ENCODE measurements around the gene KL. TPM values are rescaled to one million over a fixed set of nuclear protein-coding genes. Genes with fewer than 3 reads are reported as not detected.

KL gene
- total RNA-seq, 1 experiment from 2014 or later: 0.28 TPM

DNA sequence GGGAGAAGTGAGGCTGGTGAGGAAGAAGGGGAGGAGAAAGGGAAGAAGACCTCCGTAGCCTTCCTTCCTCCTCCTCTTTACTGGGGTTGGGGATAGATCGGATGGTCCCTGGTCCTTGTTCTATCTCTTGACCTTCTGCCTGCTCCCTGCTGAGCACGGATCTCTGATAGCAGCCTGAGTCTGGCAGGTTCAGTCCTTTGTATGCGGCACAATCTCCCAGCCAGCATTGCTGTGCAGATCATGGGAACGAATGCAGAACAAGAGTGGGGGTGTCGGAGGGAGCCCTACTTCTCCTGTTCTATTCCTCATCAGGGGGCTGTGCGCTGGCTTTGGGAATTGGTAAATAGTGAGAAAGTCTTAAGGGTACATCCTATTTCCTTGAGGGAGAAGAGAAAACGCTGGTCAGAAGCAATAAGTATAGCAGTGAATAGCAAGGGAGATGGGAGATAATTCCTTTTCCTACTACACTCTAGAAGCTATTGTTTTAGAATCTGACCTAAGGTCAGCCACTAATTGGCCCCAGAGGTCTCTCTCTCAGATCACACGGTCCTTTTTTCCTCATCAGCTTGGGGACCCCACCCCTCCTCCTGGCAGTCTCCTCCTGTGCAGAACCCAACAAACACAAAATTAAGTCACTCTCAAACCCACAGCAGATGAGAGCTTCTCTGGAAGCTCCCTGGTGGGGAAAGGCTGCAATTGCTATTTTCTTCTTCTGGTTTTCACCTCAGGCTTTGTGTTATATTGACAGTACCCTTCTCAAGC lies 41.0 kb downstream of the KL start:
- Histone ChIP-seq H3K27ac (ENCODE audit: low read length) (no peak overlapping the region), H3K9me3 (ENCODE audit: control insufficient read depth, insufficient read depth, low read depth, low read length) (no peaks in the 10 kb centered on the region), H3K27me3 (ENCODE audit: control insufficient read depth, insufficient read depth, low read length) (no peaks in the 10 kb centered on the region), H3K36me3 (ENCODE audit: control insufficient read depth, insufficient read depth, low read length) (no peaks in the 10 kb centered on the region), H3K4me1 (ENCODE audit: control insufficient read depth, insufficient read depth, low read length) (no peaks in the 10 kb centered on the region), H3K4me3 (ENCODE audit: low read depth in 2 of 2, low read length in 2 of 2) (no peak overlapping the region)
- no TSS peak for BruUV-seq (replicated peaks)
- intact Hi-C loops (cut with micrococcal nuclease; ENCODE audit: unreplicated experiment): no loop called here
- no peak for DNase-seq (ENCODE audit: low read depth, low spot score)
- POLR2A ChIA-PET: no interaction called here
- CTCF ChIA-PET: no interaction called here
- in situ Hi-C loops (cut with HindIII; ENCODE audit: low pct_unique_long_range_greater_than_20kb, low sequenced_read_pairs): no loop called here
- no peak for TF ChIP-seq SIN3A (IDR thresholded peaks at IDR 0.05; ENCODE audit: borderline replicate concordance, insufficient read depth, low read depth, low read length)
- TF ChIP-seq, protein P1, sequence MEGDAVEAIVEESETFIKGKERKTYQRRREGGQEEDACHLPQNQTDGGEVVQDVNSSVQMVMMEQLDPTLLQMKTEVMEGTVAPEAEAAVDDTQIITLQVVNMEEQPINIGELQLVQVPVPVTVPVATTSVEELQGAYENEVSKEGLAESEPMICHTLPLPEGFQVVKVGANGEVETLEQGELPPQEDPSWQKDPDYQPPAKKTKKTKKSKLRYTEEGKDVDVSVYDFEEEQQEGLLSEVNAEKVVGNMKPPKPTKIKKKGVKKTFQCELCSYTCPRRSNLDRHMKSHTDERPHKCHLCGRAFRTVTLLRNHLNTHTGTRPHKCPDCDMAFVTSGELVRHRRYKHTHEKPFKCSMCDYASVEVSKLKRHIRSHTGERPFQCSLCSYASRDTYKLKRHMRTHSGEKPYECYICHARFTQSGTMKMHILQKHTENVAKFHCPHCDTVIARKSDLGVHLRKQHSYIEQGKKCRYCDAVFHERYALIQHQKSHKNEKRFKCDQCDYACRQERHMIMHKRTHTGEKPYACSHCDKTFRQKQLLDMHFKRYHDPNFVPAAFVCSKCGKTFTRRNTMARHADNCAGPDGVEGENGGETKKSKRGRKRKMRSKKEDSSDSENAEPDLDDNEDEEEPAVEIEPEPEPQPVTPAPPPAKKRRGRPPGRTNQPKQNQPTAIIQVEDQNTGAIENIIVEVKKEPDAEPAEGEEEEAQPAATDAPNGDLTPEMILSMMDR (IDR thresholded peaks at IDR 0.05): peak; percentile 54
- peak; percentile 71; the same call in 1 of the 2 replicates for ATAC-seq

DNA sequence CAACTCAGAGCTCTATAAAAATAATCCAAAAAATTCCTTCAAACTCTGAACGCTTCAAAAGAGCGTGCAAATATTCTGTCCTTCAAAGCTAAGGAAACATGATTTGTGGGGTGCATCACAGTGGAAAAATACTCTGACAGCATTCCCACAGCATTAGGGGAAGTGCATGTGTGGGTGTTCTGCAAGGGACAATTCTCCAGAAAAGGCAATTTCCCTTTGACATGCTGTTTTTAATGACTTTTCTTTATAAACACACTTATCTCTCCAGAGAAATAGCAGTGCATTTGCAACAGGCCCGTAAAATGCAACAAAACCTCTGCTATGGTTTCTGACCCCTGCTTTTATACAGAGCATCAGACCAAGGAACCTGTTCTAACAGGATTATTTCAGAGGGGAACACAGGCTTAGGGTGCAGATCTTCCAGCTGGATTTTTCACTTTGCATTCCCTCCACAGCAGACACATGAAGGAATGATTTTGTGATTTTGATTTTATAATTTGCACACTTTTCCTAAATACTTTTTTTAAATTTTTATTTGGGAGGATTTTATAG lies 42.6 kb downstream of the KL start:
- H3K27ac ChIP-seq (ENCODE audit: low read length): no peak overlapping the region
- TF ChIP-seq TCF7L2 (IDR thresholded peaks at IDR 0.05; ENCODE audit: low read depth, low read length) (no peak), SIN3A (IDR thresholded peaks at IDR 0.05; ENCODE audit: borderline replicate concordance, insufficient read depth, low read depth, low read length) (no peak), POLR2AphosphoS5 (IDR thresholded peaks at IDR 0.05; ENCODE audit: low read depth, low read length) (no peak)
- TF ChIP-seq, protein P2, sequence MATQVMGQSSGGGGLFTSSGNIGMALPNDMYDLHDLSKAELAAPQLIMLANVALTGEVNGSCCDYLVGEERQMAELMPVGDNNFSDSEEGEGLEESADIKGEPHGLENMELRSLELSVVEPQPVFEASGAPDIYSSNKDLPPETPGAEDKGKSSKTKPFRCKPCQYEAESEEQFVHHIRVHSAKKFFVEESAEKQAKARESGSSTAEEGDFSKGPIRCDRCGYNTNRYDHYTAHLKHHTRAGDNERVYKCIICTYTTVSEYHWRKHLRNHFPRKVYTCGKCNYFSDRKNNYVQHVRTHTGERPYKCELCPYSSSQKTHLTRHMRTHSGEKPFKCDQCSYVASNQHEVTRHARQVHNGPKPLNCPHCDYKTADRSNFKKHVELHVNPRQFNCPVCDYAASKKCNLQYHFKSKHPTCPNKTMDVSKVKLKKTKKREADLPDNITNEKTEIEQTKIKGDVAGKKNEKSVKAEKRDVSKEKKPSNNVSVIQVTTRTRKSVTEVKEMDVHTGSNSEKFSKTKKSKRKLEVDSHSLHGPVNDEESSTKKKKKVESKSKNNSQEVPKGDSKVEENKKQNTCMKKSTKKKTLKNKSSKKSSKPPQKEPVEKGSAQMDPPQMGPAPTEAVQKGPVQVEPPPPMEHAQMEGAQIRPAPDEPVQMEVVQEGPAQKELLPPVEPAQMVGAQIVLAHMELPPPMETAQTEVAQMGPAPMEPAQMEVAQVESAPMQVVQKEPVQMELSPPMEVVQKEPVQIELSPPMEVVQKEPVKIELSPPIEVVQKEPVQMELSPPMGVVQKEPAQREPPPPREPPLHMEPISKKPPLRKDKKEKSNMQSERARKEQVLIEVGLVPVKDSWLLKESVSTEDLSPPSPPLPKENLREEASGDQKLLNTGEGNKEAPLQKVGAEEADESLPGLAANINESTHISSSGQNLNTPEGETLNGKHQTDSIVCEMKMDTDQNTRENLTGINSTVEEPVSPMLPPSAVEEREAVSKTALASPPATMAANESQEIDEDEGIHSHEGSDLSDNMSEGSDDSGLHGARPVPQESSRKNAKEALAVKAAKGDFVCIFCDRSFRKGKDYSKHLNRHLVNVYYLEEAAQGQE (IDR thresholded peaks at IDR 0.05; ENCODE audit: insufficient read depth in 1 of 2, low read depth in 2 of 2, low read length in 1 of 2): no peak
- TF ChIP-seq, protein P1 (IDR thresholded peaks at IDR 0.05): no peak
- ATAC-seq (no peak), DNase-seq (ENCODE audit: low read depth, low spot score) (no peak)
- H3K36me3 ChIP-seq (ENCODE audit: control insufficient read depth, insufficient read depth, low read length): no peaks in the 10 kb centered on the region
- H3K9me3 ChIP-seq (ENCODE audit: control insufficient read depth, insufficient read depth, low read depth, low read length): no peaks in the 10 kb centered on the region
- intact Hi-C loops (cut with micrococcal nuclease; ENCODE audit: unreplicated experiment) (no loop called here), in situ Hi-C loops (cut with HindIII; ENCODE audit: low pct_unique_long_range_greater_than_20kb, low sequenced_read_pairs) (no loop called here)
- no TSS peak for BruUV-seq (replicated peaks)
- no peaks in the 10 kb centered on the region for H3K4me1 ChIP-seq (ENCODE audit: control insufficient read depth, insufficient read depth, low read length)
- POLR2A ChIA-PET: no interaction called here
- no peak overlapping the region for H3K4me3 ChIP-seq (ENCODE audit: low read depth in 2 of 2, low read length in 2 of 2)
- no peaks in the 10 kb centered on the region for H3K27me3 ChIP-seq (ENCODE audit: control insufficient read depth, insufficient read depth, low read length)
- CTCF ChIA-PET: no interaction called here

Data from Panc1 (cell line).